Measurements from ENCODE around the gene TIPRL. TPM values are rescaled to one million over a fixed set of nuclear protein-coding genes. Genes with fewer than 3 reads are reported as not detected.
"Not testable (repeated sequence)": the region's sequence is repeated elsewhere in the genome, so short reads cannot be mapped to it uniquely, and the experiment has no call there.

Gene TIPRL
- total RNA-seq, 1 donor, result 16.8 TPM

DNA sequence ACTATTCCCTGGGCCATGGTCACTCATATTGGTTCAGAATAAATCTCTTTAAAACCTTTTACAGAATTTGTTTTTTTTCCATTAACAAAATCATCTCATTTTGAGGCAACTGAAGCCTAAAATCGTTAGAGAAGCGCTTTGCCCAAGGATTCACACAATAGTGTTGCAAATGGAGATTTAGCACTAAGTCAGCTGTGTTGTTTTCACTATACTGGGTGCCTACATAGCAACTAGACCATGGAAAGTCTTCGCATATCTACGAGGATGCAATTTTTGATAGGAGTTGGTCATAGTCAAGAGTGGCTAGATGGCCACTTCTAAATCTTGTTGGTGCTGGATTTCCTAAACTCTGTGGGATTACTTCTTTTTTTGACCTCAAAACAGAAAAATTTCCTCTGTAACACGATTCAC lies 530 bp upstream of the TIPRL start:
- Histone ChIP-seq H3K4me3 (ENCODE audit: low read length) (peak overlapping the region; percentile 68), H3K27me3 (ENCODE audit: insufficient read depth, low read length) (peaks cover 3% of the 10 kb centered on the region), H3K9me3 (ENCODE audit: low read depth, low read length) (no peaks in the 10 kb centered on the region), H3K4me1 (ENCODE audit: insufficient read depth, low read length) (peaks cover 20% of the 10 kb centered on the region)

- Histone ChIP-seq H3K4me1 (ENCODE audit: insufficient read depth, low read length) (peaks cover 20% of the 10 kb centered on the region), H3K4me3 (ENCODE audit: low read length) (peak overlapping the region; percentile 68), H3K9me3 (ENCODE audit: low read depth, low read length) (no peaks in the 10 kb centered on the region), H3K27me3 (ENCODE audit: insufficient read depth, low read length) (peaks cover 2% of the 10 kb centered on the region)
Observed at GRCh38 chr1:168179438-168180147, 831 bp downstream of the TIPRL start.

DNA sequence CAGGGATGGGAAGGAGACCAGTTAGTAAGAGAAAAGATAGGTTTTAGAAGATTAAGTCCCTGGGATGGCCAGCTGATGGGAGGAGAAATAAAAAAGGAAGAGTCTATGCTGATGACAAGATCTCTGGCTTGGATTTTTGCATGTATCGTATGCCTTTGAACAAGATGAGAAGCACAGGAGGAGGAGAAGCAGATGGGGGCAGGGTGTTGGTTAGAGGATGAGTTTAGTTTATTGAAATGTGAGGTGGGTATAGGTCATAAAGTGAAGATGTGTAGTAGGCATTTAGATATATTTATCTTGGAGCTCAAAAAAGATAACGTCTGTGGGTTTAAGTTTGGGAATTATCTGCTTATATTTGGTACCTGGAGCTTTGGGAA lies 1.4 kb downstream of the TIPRL start:
- peak overlapping the region; percentile 68 for H3K4me3 ChIP-seq (ENCODE audit: low read length)
- H3K27me3 ChIP-seq (ENCODE audit: insufficient read depth, low read length), result no peaks in the 10 kb centered on the region
- peaks cover 20% of the 10 kb centered on the region for H3K4me1 ChIP-seq (ENCODE audit: insufficient read depth, low read length)
- no peaks in the 10 kb centered on the region for H3K9me3 ChIP-seq (ENCODE audit: low read depth, low read length)

DNA sequence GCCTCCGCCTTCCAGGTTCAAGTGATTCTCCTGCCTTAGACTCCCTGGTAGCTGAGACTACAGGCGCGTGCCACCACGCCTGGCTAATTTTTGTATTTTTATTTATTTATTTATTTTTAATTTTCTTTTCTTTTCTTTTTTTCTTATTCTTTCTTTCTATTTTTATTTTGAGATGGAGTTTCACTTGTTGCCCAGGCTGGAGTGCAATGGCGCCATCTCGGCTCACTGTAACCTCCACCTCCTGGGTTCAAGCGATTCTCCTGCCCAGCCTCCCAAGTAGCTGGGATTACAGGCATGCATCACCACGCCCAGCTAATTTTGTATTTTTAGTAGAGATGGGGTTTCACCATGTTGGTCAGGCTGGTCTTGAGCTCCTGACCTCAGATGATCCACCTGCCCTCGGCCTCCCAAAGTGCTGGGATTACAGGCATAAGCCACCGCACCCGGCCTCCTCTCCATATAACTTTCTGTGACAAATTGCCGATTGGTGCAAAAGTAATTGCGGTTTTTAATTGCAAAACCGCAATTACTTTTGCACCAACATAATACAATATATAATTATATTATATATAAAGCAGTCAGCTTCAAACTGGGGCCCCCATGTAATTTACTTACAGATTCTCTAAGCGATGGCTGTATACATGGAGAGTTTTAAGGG lies 2.4 kb downstream of the TIPRL start:
- peaks cover 20% of the 10 kb centered on the region for H3K4me1 ChIP-seq (ENCODE audit: insufficient read depth, low read length)
- H3K9me3 ChIP-seq (ENCODE audit: low read depth, low read length), result not testable (repeated sequence)

GRCh38 chr1:168187177-168187576 lies 8.4 kb downstream of the TIPRL start:
- no peak overlapping the region for H3K4me3 ChIP-seq (ENCODE audit: low read length)
- H3K27me3 ChIP-seq (ENCODE audit: insufficient read depth, low read length), result no peaks in the 10 kb centered on the region
- H3K9me3 ChIP-seq (ENCODE audit: low read depth, low read length), result no peaks in the 10 kb centered on the region
- no peaks in the 10 kb centered on the region for H3K4me1 ChIP-seq (ENCODE audit: insufficient read depth, low read length)

More for the DNA sequence above, 2.4 kb downstream of the TIPRL start:
- not testable (repeated sequence) for H3K4me3 ChIP-seq (ENCODE audit: low read length); H3K27me3 ChIP-seq (ENCODE audit: insufficient read depth, low read length)

- no peaks in the 10 kb centered on the region for H3K9me3 ChIP-seq (ENCODE audit: low read depth, low read length)
- no peaks in the 10 kb centered on the region for H3K27me3 ChIP-seq (ENCODE audit: insufficient read depth, low read length)
- H3K4me1 ChIP-seq (ENCODE audit: insufficient read depth, low read length), result no peaks in the 10 kb centered on the region
- no peak overlapping the region for H3K4me3 ChIP-seq (ENCODE audit: low read length)
Observed at GRCh38 chr1:168190403-168190802, 11.6 kb downstream of the TIPRL start.

DNA sequence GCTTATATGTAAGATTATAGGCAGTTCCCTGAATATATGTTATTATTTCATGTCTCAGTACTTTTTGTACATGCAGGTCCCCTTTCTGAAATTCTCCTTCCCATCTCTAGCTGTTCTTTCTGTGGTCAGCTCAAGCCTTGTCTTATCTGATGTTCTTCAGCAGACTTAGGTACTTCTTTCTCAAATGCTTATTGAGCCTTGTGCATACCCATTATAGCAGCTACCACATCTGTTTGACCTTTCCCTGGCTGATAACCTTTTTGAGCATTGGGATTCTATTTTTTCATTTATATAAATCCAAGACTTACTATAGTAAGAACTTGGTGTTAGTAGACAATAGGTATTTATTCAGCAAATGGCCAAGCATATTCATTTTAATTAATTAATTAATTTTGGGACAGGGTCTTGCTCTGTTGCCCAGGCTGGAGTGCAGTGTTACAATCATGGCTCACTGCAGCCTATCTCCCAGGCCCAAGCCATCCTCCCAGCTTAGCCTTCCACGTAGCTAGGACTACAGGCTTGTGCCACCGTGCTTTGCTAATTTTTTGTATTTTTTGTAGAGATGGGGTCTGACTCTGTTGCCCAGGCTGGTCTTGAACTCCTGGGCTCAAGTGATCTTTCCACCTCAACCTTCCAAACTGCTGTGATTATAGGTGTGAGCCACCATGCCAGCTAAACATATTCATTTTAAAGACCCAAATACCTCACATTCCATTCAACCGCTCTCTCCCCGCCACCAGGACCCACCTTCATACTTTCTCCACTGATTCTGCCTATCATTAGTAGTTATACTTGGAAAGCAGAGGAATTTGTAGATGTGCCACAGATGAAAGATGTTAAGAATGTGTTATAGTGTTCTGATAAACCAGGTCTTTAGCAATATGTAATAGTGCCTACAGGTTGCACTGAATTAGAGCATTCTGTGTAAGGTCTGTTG lies 16.7 kb downstream of the TIPRL start:
- Histone ChIP-seq H3K4me1 (ENCODE audit: insufficient read depth, low read length) (no peaks in the 10 kb centered on the region), H3K27me3 (ENCODE audit: insufficient read depth, low read length) (no peaks in the 10 kb centered on the region), H3K4me3 (ENCODE audit: low read length) (no peak overlapping the region)

GRCh38 chr1:168199056-168199455 lies 20.3 kb downstream of the TIPRL start:
- H3K4me3 ChIP-seq (ENCODE audit: low read length), result no peak overlapping the region

More for the DNA sequence above, 16.7 kb downstream of the TIPRL start:
- no peaks in the 10 kb centered on the region for H3K9me3 ChIP-seq (ENCODE audit: low read depth, low read length)

GRCh38 chr1:168202941-168203654 lies 24.3 kb downstream of the TIPRL start:
- no peak overlapping the region for H3K4me3 ChIP-seq (ENCODE audit: low read length)
- no peaks in the 10 kb centered on the region for H3K9me3 ChIP-seq (ENCODE audit: low read depth, low read length)
- H3K27me3 ChIP-seq (ENCODE audit: insufficient read depth, low read length), result no peaks in the 10 kb centered on the region
- H3K4me1 ChIP-seq (ENCODE audit: insufficient read depth, low read length), result no peaks in the 10 kb centered on the region

More at GRCh38 chr1:168199056-168199455, 20.3 kb downstream of the TIPRL start:
- Histone ChIP-seq H3K27me3 (ENCODE audit: insufficient read depth, low read length) (no peaks in the 10 kb centered on the region), H3K9me3 (ENCODE audit: low read depth, low read length) (no peaks in the 10 kb centered on the region), H3K4me1 (ENCODE audit: insufficient read depth, low read length) (no peaks in the 10 kb centered on the region)

GRCh38 chr1:168206111-168206510 lies 27.3 kb downstream of the TIPRL start:
- Histone ChIP-seq H3K4me3 (ENCODE audit: low read length) (no peak overlapping the region), H3K9me3 (ENCODE audit: low read depth, low read length) (no peaks in the 10 kb centered on the region), H3K27me3 (ENCODE audit: insufficient read depth, low read length) (no peaks in the 10 kb centered on the region), H3K4me1 (ENCODE audit: insufficient read depth, low read length) (no peaks in the 10 kb centered on the region)

- not testable (repeated sequence) for H3K9me3 ChIP-seq (ENCODE audit: low read depth, low read length)
Observed at GRCh38 chr1:168207673-168208072, 28.9 kb downstream of the TIPRL start.

GRCh38 chr1:168210312-168210711 lies 31.6 kb downstream of the TIPRL start:
- no peaks in the 10 kb centered on the region for H3K4me1 ChIP-seq (ENCODE audit: insufficient read depth, low read length)
- no peaks in the 10 kb centered on the region for H3K9me3 ChIP-seq (ENCODE audit: low read depth, low read length)
- H3K4me3 ChIP-seq (ENCODE audit: low read length), result no peak overlapping the region
- no peaks in the 10 kb centered on the region for H3K27me3 ChIP-seq (ENCODE audit: insufficient read depth, low read length)

More at GRCh38 chr1:168207673-168208072, 28.9 kb downstream of the TIPRL start:
- H3K4me1 ChIP-seq (ENCODE audit: insufficient read depth, low read length); H3K4me3 ChIP-seq (ENCODE audit: low read length); H3K27me3 ChIP-seq (ENCODE audit: insufficient read depth, low read length): not testable (repeated sequence)

GRCh38 chr1:168213349-168213748 lies 34.6 kb downstream of the TIPRL start:
- Histone ChIP-seq H3K27me3 (ENCODE audit: insufficient read depth, low read length) (no peaks in the 10 kb centered on the region), H3K9me3 (ENCODE audit: low read depth, low read length) (no peaks in the 10 kb centered on the region), H3K4me3 (ENCODE audit: low read length) (no peak overlapping the region), H3K4me1 (ENCODE audit: insufficient read depth, low read length) (no peaks in the 10 kb centered on the region)

DNA sequence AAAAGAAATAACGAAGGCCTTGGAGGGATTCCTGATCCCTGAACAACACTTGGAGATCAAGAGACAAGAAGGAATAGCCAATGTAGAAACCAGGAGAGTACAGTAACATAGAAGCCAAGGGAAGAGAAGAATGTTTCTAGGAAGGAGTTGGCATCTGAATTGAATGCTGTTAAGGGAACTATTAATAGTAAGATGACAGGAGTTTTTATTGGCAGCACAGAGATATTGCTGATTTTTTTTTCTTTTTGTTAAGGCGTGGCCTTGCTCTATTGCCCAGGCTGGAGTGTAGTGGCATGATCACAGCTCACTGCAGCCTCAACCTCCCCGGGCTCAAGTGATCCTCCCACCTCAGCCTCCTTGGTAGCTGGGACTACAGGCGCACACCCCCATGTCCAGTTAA lies 37.4 kb downstream of the TIPRL start:
- no peaks in the 10 kb centered on the region for H3K9me3 ChIP-seq (ENCODE audit: low read depth, low read length)
- no peak overlapping the region for H3K4me3 ChIP-seq (ENCODE audit: low read length)
- no peaks in the 10 kb centered on the region for H3K4me1 ChIP-seq (ENCODE audit: insufficient read depth, low read length)
- H3K27me3 ChIP-seq (ENCODE audit: insufficient read depth, low read length), result no peaks in the 10 kb centered on the region
